GM12878 (cell line): ENCODE measurements around the gene CENPE. TPM values are rescaled to one million over a fixed set of nuclear protein-coding genes. Genes with fewer than 3 reads are reported as not detected.

ENCODE experiments used
- ASH2L ChIP-seq: fragments of 300-600, 200-600 bp; sonication (generic); IDR thresholded peaks from 2 replicates; pipeline ENCODE4 v1.6.1; 2017; ENCODE audit warnings: low read depth, mild to moderate bottlenecking, borderline replicate concordance
- BRCA1 ChIP-seq: IDR thresholded peaks from 2 replicates; pipeline ENCODE4 v1.6.1; 2011; ENCODE audit warnings: low read depth, low read length, improper control_type of control experiment
- CEBPZ ChIP-seq: fragments of 150-350 bp; IDR thresholded peaks from 2 replicates; pipeline ENCODE4 v1.6.1; 2016; ENCODE audit warnings: low read depth, low read length
- CHD1 ChIP-seq: IDR thresholded peaks from 2 replicates; pipeline ENCODE4 v1.6.1; 2012; ENCODE audit warnings: low read depth, low read length, improper control_type of control experiment
- ETV6 ChIP-seq, 2 experiments: fragments of 450-650 bp in 1 of 2; IDR thresholded peaks in 1 of 2; conservative IDR thresholded peaks in 1 of 2; 2 replicates each; pipeline ENCODE4 v1.6.1; 2014; ENCODE audit warnings: antibody characterized with exemption in 1 of 2, borderline replicate concordance in 1 of 2, low read depth in 1 of 2, mild to moderate bottlenecking in 1 of 2, moderate library complexity in 1 of 2
- KLF5 ChIP-seq: fragments of 450-650 bp; IDR thresholded peaks from 2 replicates; pipeline ENCODE4 v1.6.1; 2014; ENCODE audit warnings: mild to moderate bottlenecking; ENCODE audit not compliant: partially characterized antibody
- MXI1 ChIP-seq: fragments of 150-350 bp; IDR thresholded peaks from 2 replicates; pipeline ENCODE4 v1.6.1; 2011; ENCODE audit warnings: low read depth, mild to moderate bottlenecking, inconsistent platforms, low read length, improper control_type of control experiment
- MYC ChIP-seq: IDR thresholded peaks from 2 replicates; pipeline ENCODE4 v1.6.1; 2011; ENCODE audit warnings: mild to moderate bottlenecking, low read length, moderate library complexity, inconsistent platforms; ENCODE audit not compliant: insufficient read depth, insufficient replicate concordance, insufficient read length, severe bottlenecking
- NFYB ChIP-seq: IDR thresholded peaks from 2 replicates; pipeline ENCODE4 v1.6.1; 2011; ENCODE audit warnings: low read depth, mild to moderate bottlenecking, low read length, improper control_type of control experiment, moderate library complexity; ENCODE audit not compliant: insufficient read depth
- POLR2AphosphoS2 ChIP-seq: IDR thresholded peaks from 2 replicates; pipeline ENCODE4 v1.6.1; 2011; ENCODE audit warnings: low read depth, mild to moderate bottlenecking, low read length, improper control_type of control experiment, moderate library complexity
- REST ChIP-seq: IDR thresholded peaks from 2 replicates; pipeline ENCODE4 v1.6.1; 2012; ENCODE audit warnings: mild to moderate bottlenecking, low read depth, low read length
- RUNX3 ChIP-seq: IDR thresholded peaks from 2 replicates; pipeline ENCODE4 v1.6.1; 2012; ENCODE audit warnings: low read length, inconsistent platforms
- SIX5 ChIP-seq: IDR thresholded peaks from 2 replicates; pipeline ENCODE4 v1.6.1; 2011; ENCODE audit warnings: mild to moderate bottlenecking, low read depth, low read length, moderate library complexity; ENCODE audit not compliant: severe bottlenecking
- SUPT20H ChIP-seq: IDR thresholded peaks from 2 replicates; pipeline ENCODE4 v1.6.1; 2011; ENCODE audit warnings: low read depth, mild to moderate bottlenecking, low read length, moderate library complexity, borderline replicate concordance; ENCODE audit not compliant: control insufficient read depth
- TCF3 ChIP-seq: IDR thresholded peaks from 2 replicates; pipeline ENCODE4 v1.6.1; 2012; ENCODE audit warnings: low read depth, mild to moderate bottlenecking, low read length, borderline replicate concordance; ENCODE audit not compliant: insufficient read depth
- ZNF207 ChIP-seq: fragments of 450-650 bp; IDR thresholded peaks from 2 replicates; pipeline ENCODE4 v1.6.1; 2014; ENCODE audit warnings: antibody characterized with exemption, mild to moderate bottlenecking, borderline replicate concordance
- ZSCAN29 ChIP-seq: fragments of 450-650 bp; IDR thresholded peaks from 2 replicates; pipeline ENCODE4 v1.6.1; 2017; ENCODE audit warnings: mild to moderate bottlenecking, moderate library complexity
- polyA plus RNA-seq, 11 experiments: library from polyadenylated mRNA; depleted of rRNA in 4 of 11; unstranded in 6 of 11; stranded (reverse) in 5 of 11; fragments of >200 nt; fragmentation: Nextera tagmentation in 4 of 11; fragmentation: Illumina TruSeq in 1 of 11; extraction: Ambion mirVana in 4 of 11; extraction: Trizol in 1 of 11; gene quantifications; 1 replicate in 1 of 11; 2 replicates in 10 of 11; pipeline versions ENCODE4 v1.2.1 to v1.2.3, GENCODE V29; 2011 to 2016; ENCODE audit warnings: inconsistent platforms in 2 of 11, missing spikeins in 2 of 11, low read depth in 1 of 11
- total RNA-seq, 4 experiments: library from RNA; depleted of rRNA in 3 of 4; stranded (reverse); fragments of >200 nt in 3 of 4; fragmentation: Illumina TruSeq in 1 of 4; extraction: Trizol in 1 of 4; gene quantifications; 2 replicates each; pipeline versions ENCODE4 v1.2.1 to v1.2.3, GENCODE V29; 2013 to 2021
- TF ChIP-seq, protein P1 (sequence below): IDR thresholded peaks from 2 replicates; pipeline ENCODE4 v1.6.1; 2011; ENCODE audit warnings: borderline replicate concordance, low read depth, mild to moderate bottlenecking, moderate library complexity, mixed read lengths, low read length; ENCODE audit not compliant: insufficient read depth; ENCODE audit errors: extremely low read length

The CENPE gene
- total and polyA plus RNA-seq, 10 of the 15 experiments (the other 5 are each of a cell fraction or from before 2014, with no cell fraction given): 10.2 to 53.6 (median 25.2) TPM

- no peak for TF ChIP-seq CEBPZ
- TF ChIP-seq SIX5: no peak
- TF ChIP-seq, protein P1, sequence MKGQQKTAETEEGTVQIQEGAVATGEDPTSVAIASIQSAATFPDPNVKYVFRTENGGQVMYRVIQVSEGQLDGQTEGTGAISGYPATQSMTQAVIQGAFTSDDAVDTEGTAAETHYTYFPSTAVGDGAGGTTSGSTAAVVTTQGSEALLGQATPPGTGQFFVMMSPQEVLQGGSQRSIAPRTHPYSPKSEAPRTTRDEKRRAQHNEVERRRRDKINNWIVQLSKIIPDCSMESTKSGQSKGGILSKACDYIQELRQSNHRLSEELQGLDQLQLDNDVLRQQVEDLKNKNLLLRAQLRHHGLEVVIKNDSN: no peak
- TF ChIP-seq MXI1: peak; percentile 70
- 0 out of 2 replicates have a peak, but pooled peaks have one; percentile 36 for TF ChIP-seq ZNF207
- peak; percentile 35 for TF ChIP-seq KLF5
- no peak for TF ChIP-seq CHD1
- TF ChIP-seq RUNX3: no peak
- peak; percentile 76; the same call in 1 of the 2 replicates for TF ChIP-seq ASH2L
- TF ChIP-seq ZSCAN29: no peak
- TF ChIP-seq NFYB: no peak
- no peak for TF ChIP-seq SUPT20H
- no peak for TF ChIP-seq REST
- no peak for TF ChIP-seq TCF3
- no peak for TF ChIP-seq BRCA1
- TF ChIP-seq POLR2AphosphoS2: no peak; the same call in 1 of the 2 replicates
- peak; percentile 91 for TF ChIP-seq MYC
- peak in 1 of 2 experiments; percentile 17; a peak in 1 of 4 replicates for TF ChIP-seq ETV6 (conservative IDR thresholded peaks at IDR 0.05 in 1 of 2, IDR thresholded peaks at IDR 0.05 in 1 of 2; ENCODE audit: borderline replicate concordance in 1 of 2, low read depth in 1 of 2)
These were observed 122.0 kb downstream of the CENPE start (continued) for GRCh38 chr4:103075894-103076746.
